Esophagus muscularis mucosa (tissue), 4 donors: ENCODE data around the gene CTNNA3. TPM values are rescaled to one million over a fixed set of nuclear protein-coding genes. Genes with fewer than 3 reads are reported as not detected.

Experiments used
- DNase-seq: peaks from one replicate; pipeline ENCODE4 v3.0.0-alpha.2; 2017; ENCODE audit errors: extremely low spot score
- H3K27ac ChIP-seq, 4 donors: fragments of 200-600 bp; sonication (generic); replicated peaks in 1 of 4; 1 replicate in 3 of 4; 2 replicates in 1 of 4; pipeline ENCODE4 v1.5.1; 2016 to 2019; ENCODE audit warnings: mild to moderate bottlenecking in 1 of 4
- H3K27me3 ChIP-seq, 4 donors: fragments of 200-600 bp; sonication (generic); one replicate each; pipeline versions ENCODE4 v1.5.1 to v1.6.0; 2016 to 2019
- H3K36me3 ChIP-seq, 4 donors: fragments of 200-600 bp; sonication (generic); one replicate each; pipeline ENCODE4 v1.5.1; 2016 to 2019
- H3K4me1 ChIP-seq, 4 donors: fragments of 200-600 bp; sonication (generic); one replicate each; pipeline ENCODE4 v1.5.1; 2016 to 2019
- H3K4me3 ChIP-seq, 4 donors: fragments of 200-600 bp; sonication (generic); 1 replicate in 2 of 4; 2 replicates in 2 of 4; pipeline ENCODE4 v1.5.1; 2016 to 2019; ENCODE audit warnings: mild to moderate bottlenecking in 4 of 4, moderate library complexity in 1 of 4
- H3K9me3 ChIP-seq, 4 donors: fragments of 200-600 bp; sonication (generic); 1 replicate in 3 of 4; 2 replicates in 1 of 4; pipeline ENCODE4 v1.5.1; 2016 to 2019
- CTCF ChIP-seq, 3 experiments: fragments of 200-600 bp in 2 of 3; fragments of 450-650 bp in 1 of 3; sonication (generic) in 2 of 3; IDR thresholded peaks; one replicate each; pipeline ENCODE4 v1.5.1; 2017 to 2019; ENCODE audit warnings: antibody characterized with exemption in 3 of 3, mild to moderate bottlenecking in 2 of 3, moderate library complexity in 1 of 3
- EP300 ChIP-seq: sonication (generic); formaldehyde crosslinking; IDR thresholded peaks from one replicate; pipeline ENCODE4 v1.6.1; 2017; ENCODE audit warnings: antibody characterized with exemption
- POLR2A ChIP-seq: fragments of 450-650 bp; IDR thresholded peaks from one replicate; pipeline ENCODE4 v1.6.1; 2017; ENCODE audit warnings: antibody characterized with exemption, moderate library complexity, mild to moderate bottlenecking, low read depth
- POLR2AphosphoS5 ChIP-seq, 2 donors: sonication (generic); formaldehyde crosslinking; IDR thresholded peaks; one replicate each; pipeline ENCODE4 v1.6.1; 2017; ENCODE audit warnings: antibody characterized with exemption in 2 of 2
- WGBS: methylation state at CpG from one replicate; pipeline ENCODE4 v1.1.5; 2018; 5-methylcytosine and 5-hydroxymethylcytosine counted together
- intact Hi-C: fragments of 100-400 bp; cut with DNase I; formaldehyde crosslinking; loops from one replicate; pipeline ENCODE4 v1.15.1; 2023
- total RNA-seq, 4 donors: library from RNA; depleted of rRNA; stranded (reverse); fragments of >200 nt; gene quantifications; one replicate each; pipeline versions ENCODE4 v1.1.0 to v1.2.1, GENCODE V29; 2016

CTNNA3 gene
- total RNA-seq, 4 donors from 2014 or later, result 5.1 to 27.8 (median 17.6) TPM

DNA sequence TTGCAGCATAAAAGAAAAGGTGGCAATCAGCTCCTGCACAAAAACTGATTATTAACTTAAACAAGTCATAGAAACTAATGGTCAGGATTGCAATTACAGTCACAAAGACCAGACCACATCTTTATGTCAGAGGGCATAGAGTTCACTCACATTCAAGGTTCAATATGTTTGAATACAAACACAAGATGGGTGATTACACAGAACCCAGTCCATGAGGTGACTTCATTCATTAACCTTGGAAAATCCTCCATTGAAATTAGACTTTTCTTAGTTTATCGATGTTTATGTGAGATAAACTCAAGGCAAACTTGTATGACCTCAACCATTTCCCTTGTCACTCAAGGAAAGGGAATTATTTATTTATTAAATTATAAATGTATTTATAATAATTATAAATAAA, 1158.8 kb downstream of the CTNNA3 start:
- Histone ChIP-seq H3K36me3 (no peaks in the 10 kb centered on the region), H3K4me3 (no peak overlapping the region), H3K9me3 (no peaks in the 10 kb centered on the region), H3K4me1 (peaks cover 0 to 8% (median 6%) of the 10 kb centered on the region in 4 donors), H3K27me3 (no peaks in the 10 kb centered on the region), H3K27ac (no peak overlapping the region)
- DNase-seq, result no peak
- intact Hi-C loops, result no loop called here
- WGBS, result 89% methylated on average over 1 of the region's 1 CpG
- TF ChIP-seq CTCF (IDR thresholded peaks at IDR 0.05) (no peak), POLR2AphosphoS5 (IDR thresholded peaks at IDR 0.05) (no peak), EP300 (no peak), POLR2A (no peak)

GRCh38 chr10:66535439-66535838, 1160.6 kb downstream of the CTNNA3 start:
- H3K4me3 ChIP-seq, result no peak overlapping the region
- no peak for DNase-seq
- intact Hi-C loops, result no loop called here
- peaks cover 0 to 8% (median 6%) of the 10 kb centered on the region in 4 donors for H3K4me1 ChIP-seq
- TF ChIP-seq POLR2A (no peak), CTCF (IDR thresholded peaks at IDR 0.05) (no peak), POLR2AphosphoS5 (IDR thresholded peaks at IDR 0.05) (no peak), EP300 (no peak)
- H3K27me3 ChIP-seq, result no peaks in the 10 kb centered on the region
- H3K36me3 ChIP-seq, result no peaks in the 10 kb centered on the region
- no peak overlapping the region for H3K27ac ChIP-seq
- 89% methylated on average over 1 of the region's 1 CpG for WGBS
- no peaks in the 10 kb centered on the region for H3K9me3 ChIP-seq

- intact Hi-C loops, result no loop called here
- TF ChIP-seq EP300 (no peak), POLR2A (no peak), POLR2AphosphoS5 (IDR thresholded peaks at IDR 0.05) (no peak), CTCF (IDR thresholded peaks at IDR 0.05) (no peak)
Observed at GRCh38 chr10:66534866-66535265, 1161.1 kb downstream of the CTNNA3 start.

DNA sequence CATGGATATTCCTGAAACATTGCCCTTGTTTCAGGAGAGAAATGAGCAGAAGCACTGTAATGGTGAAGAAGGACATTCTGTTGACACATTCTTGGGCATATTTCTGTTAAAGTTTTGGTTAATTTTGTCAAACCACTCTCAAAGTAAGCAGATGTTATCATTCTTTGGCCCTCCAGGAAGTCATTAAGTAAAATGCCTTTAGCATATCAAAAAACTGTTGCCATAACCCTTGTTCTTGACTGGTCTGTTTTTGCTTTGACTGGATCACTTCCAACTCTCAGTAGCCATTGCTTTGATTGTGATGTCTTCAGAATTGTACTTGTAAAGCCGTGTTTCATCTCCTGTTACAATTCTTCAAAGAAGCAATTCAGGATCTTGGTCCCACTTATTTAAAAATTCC, 1174.5 kb downstream of the CTNNA3 start:
- H3K27ac ChIP-seq, result no peak overlapping the region
- DNase-seq, result no peak
- H3K27me3 ChIP-seq, result no peaks in the 10 kb centered on the region
- no peaks in the 10 kb centered on the region for H3K36me3 ChIP-seq
- H3K9me3 ChIP-seq, result no peaks in the 10 kb centered on the region
- no peak for TF ChIP-seq CTCF (IDR thresholded peaks at IDR 0.05)
- TF ChIP-seq POLR2A, result no peak
- TF ChIP-seq POLR2AphosphoS5 (IDR thresholded peaks at IDR 0.05), result no peak
- TF ChIP-seq EP300, result no peak
- WGBS, result 52% methylated on average over 1 of the region's 1 CpG
- no peaks in the 10 kb centered on the region for H3K4me1 ChIP-seq
- intact Hi-C loops, result no loop called here
- H3K4me3 ChIP-seq, result no peak overlapping the region

More at GRCh38 chr10:66534866-66535265, 1161.1 kb downstream of the CTNNA3 start:
- H3K27me3 ChIP-seq, result no peaks in the 10 kb centered on the region
- no peaks in the 10 kb centered on the region for H3K36me3 ChIP-seq
- H3K4me1 ChIP-seq, result peaks cover 0 to 8% (median 6%) of the 10 kb centered on the region in 4 donors
- 98% methylated on average over 1 of the region's 1 CpG for WGBS
- H3K4me3 ChIP-seq, result no peak overlapping the region
- H3K9me3 ChIP-seq, result no peaks in the 10 kb centered on the region
- no peak for DNase-seq
- no peak overlapping the region for H3K27ac ChIP-seq

DNA sequence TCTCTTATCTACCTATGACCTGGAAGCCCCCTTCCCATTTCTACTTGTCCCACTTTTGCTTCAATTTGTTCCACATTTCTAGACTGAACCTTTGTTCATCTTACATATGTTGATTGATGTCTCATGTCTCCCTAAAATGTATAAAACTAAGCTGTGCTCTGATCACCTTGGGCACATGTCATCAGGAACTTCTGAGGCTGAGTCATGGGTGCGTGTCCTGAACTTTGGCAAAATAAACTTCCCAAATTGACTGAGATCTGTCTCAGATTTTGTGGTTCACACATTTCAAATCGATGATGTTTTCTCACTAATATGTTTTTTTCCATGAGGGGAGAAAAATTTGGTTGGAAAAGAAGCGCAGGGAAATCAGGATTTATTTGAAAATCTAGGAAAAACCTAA, 1176.4 kb downstream of the CTNNA3 start:
- H3K4me1 ChIP-seq, result no peaks in the 10 kb centered on the region
- intact Hi-C loops, result no loop called here
- H3K27ac ChIP-seq, result no peak overlapping the region
- H3K36me3 ChIP-seq, result no peaks in the 10 kb centered on the region
- H3K9me3 ChIP-seq, result no peaks in the 10 kb centered on the region
- DNase-seq, result no peak
- TF ChIP-seq CTCF (IDR thresholded peaks at IDR 0.05) (no peak), EP300 (no peak), POLR2AphosphoS5 (IDR thresholded peaks at IDR 0.05) (no peak), POLR2A (no peak)
- no peak overlapping the region for H3K4me3 ChIP-seq
- H3K27me3 ChIP-seq, result no peaks in the 10 kb centered on the region
- WGBS, result 82% methylated on average over 3 of the region's 3 CpGs
